A673 (cell line): Measurements from ENCODE around the gene GFRA3.

Experiments used
- CTCF ChIP-seq: fragments of 300-800, 200-600 bp; sonication (generic); conservative IDR thresholded peaks from 2 replicates; pipeline ENCODE4 v1.5.1; 2017; ENCODE audit warnings: low read depth, mild to moderate bottlenecking, antibody characterized with exemption, low read length, moderate library complexity, mixed read lengths
- EZH2 ChIP-seq: fragments of 200-600 bp; sonication (generic); IDR thresholded peaks from 2 replicates; pipeline ENCODE4 v1.6.1; 2017; ENCODE audit warnings: borderline replicate concordance, low read depth, mild to moderate bottlenecking, mixed read lengths, antibody characterized with exemption, low read length; ENCODE audit not compliant: poor library complexity, severe bottlenecking

- no peak for TF ChIP-seq CTCF
- no peak for TF ChIP-seq EZH2
Observed at GRCh38 chr5:138230981-138231589, 43.3 kb downstream of the GFRA3 start.
